ENCODE results near the gene PYGM.

GRCh38 chr11:64751136-64751535, 8.6 kb downstream of the PYGM start:
- TF ChIP-seq JDP2 (CRISPR knock-in tag; IDR thresholded peaks at IDR 0.05; ENCODE audit: borderline replicate concordance), result no peak
- no peak for TF ChIP-seq SP4 (CRISPR knock-in tag; IDR thresholded peaks at IDR 0.05)
- TF ChIP-seq ZSCAN30 (CRISPR knock-in tag; IDR thresholded peaks at IDR 0.05), result no peak
- no peak for TF ChIP-seq ZNF468 (CRISPR knock-in tag; IDR thresholded peaks at IDR 0.05)
- TF ChIP-seq ZNF549 (CRISPR knock-in tag; IDR thresholded peaks at IDR 0.05), result no peak
- TF ChIP-seq RAD21 (CRISPR knock-in tag; IDR thresholded peaks at IDR 0.05), result no peak
- TF ChIP-seq CTCF (CRISPR knock-in tag; IDR thresholded peaks at IDR 0.05), result no peak
- TF ChIP-seq SPEN (CRISPR knock-in tag; IDR thresholded peaks at IDR 0.05; ENCODE audit: low read depth), result no peak
- no peak for TF ChIP-seq REST (IDR thresholded peaks at IDR 0.05; ENCODE audit: borderline replicate concordance in 1 of 2, low read depth in 1 of 2, low read length in 2 of 2)

Measured in HepG2 (cell line).